KMS-11 (cell line): ENCODE results near the gene ADAMTS17.

ENCODE experiments used
- H2AFZ ChIP-seq: fragments of 200-600 bp; sonication (generic); 2 replicates; pipeline ENCODE4 v1.6.1; 2016; ENCODE audit warnings: antibody characterized with exemption, mixed run types, low read depth
- H3K27ac ChIP-seq: fragments of 200-600 bp; sonication (generic); 2 replicates; pipeline ENCODE4 v1.6.1; 2016; ENCODE audit warnings: mild to moderate bottlenecking, mixed run types
- H3K27me3 ChIP-seq: fragments of 200-600 bp; sonication (generic); 2 replicates; pipeline ENCODE4 v1.6.1; 2017; ENCODE audit warnings: mild to moderate bottlenecking, low read depth, mixed run types, moderate library complexity; ENCODE audit not compliant: insufficient read depth
- H3K36me3 ChIP-seq: fragments of 200-600 bp; sonication (generic); 2 replicates; pipeline ENCODE4 v1.6.1; 2017; ENCODE audit warnings: mild to moderate bottlenecking, mixed run types; ENCODE audit not compliant: insufficient read depth
- H3K4me1 ChIP-seq: fragments of 200-600 bp; sonication (generic); 2 replicates; pipeline ENCODE4 v1.6.1; 2016; ENCODE audit warnings: mild to moderate bottlenecking, low read depth, mixed run types; ENCODE audit not compliant: poor library complexity, severe bottlenecking
- H3K4me2 ChIP-seq: fragments of 200-600 bp; sonication (generic); 2 replicates; pipeline ENCODE4 v1.7.0; 2016; ENCODE audit warnings: mild to moderate bottlenecking, mixed run types
- H3K4me3 ChIP-seq: fragments of 200-600 bp; sonication (generic); IDR thresholded peaks from 2 replicates; pipeline ENCODE4 v1.6.1; 2017; ENCODE audit warnings: low read depth, low read length, mixed read lengths; ENCODE audit not compliant: insufficient read depth
- H3K79me2 ChIP-seq: fragments of 200-600 bp; sonication (generic); 2 replicates; pipeline ENCODE4 v1.6.1; 2016; ENCODE audit warnings: low read depth, mixed run types; ENCODE audit not compliant: insufficient read depth
- H3K9ac ChIP-seq: fragments of 200-600 bp; sonication (generic); 2 replicates; pipeline ENCODE4 v1.6.1; 2016; ENCODE audit warnings: mild to moderate bottlenecking, mixed run types
- H4K20me1 ChIP-seq: fragments of 200-600 bp; sonication (generic); 2 replicates; pipeline ENCODE4 v1.6.1; 2016; ENCODE audit warnings: mild to moderate bottlenecking, mixed run types; ENCODE audit not compliant: insufficient read depth
- CTCF ChIP-seq: fragments of 200-600 bp; sonication (generic); conservative IDR thresholded peaks from 2 replicates; pipeline ENCODE4 v1.6.1; 2017; ENCODE audit warnings: low read depth, mild to moderate bottlenecking, antibody characterized with exemption, low read length, moderate library complexity, mixed read lengths

The ADAMTS17 gene

DNA sequence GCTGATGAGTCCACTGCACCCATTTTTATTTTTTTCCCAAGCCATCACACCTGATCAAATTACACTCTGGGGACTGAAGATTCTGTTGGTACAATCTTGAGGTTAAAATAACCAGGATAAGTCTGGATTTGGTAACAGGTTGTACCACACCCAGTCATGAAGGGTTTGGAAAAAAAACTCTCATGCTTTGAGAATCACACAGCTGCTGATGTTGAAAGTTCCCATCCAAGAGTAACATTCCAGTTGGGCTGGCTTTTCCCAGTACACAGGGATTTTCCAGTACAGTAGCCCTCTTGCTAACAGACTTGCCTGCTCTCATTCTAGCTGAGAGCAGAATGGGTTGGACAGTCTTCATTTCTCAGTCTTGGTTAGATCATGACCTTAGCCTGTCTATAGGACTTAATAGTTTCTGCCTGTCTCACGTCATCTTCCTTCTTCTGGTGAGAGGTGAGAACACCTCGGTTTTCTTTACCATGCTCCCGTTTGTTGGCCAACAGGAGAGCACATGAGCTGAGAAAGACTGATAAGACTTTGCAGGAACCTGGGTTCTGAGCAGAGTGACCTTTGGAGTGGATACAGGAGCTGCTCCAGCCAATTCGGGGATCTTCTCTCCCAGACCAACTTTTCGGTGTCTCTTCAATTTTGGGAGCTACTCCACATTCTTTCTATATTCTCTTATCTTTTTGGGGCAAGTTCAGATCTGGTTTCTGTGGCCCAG is 308.5 kb downstream of the ADAMTS17 start:
- no peaks in the 10 kb centered on the region for H3K4me1 ChIP-seq
- TF ChIP-seq CTCF = no peak
- no peaks in the 10 kb centered on the region for H3K36me3 ChIP-seq
- no peak overlapping the region for H3K9ac ChIP-seq
- H3K4me2 ChIP-seq = no peak overlapping the region
- H3K27me3 ChIP-seq = no peaks in the 10 kb centered on the region
- H3K79me2 ChIP-seq = no peaks in the 10 kb centered on the region
- H2AFZ ChIP-seq = no peak overlapping the region
- H3K27ac ChIP-seq = no peak overlapping the region
- H3K4me3 ChIP-seq = no peak overlapping the region
- H4K20me1 ChIP-seq = no peaks in the 10 kb centered on the region

GRCh38 chr15:100032358-100033085 is 309.3 kb downstream of the ADAMTS17 start:
- Histone ChIP-seq H3K27ac (no peak overlapping the region), H3K79me2 (no peaks in the 10 kb centered on the region), H2AFZ (no peak overlapping the region), H3K4me2 (no peak overlapping the region), H3K4me3 (no peak overlapping the region), H3K4me1 (no peaks in the 10 kb centered on the region), H3K9ac (no peak overlapping the region), H3K36me3 (no peaks in the 10 kb centered on the region), H3K27me3 (no peaks in the 10 kb centered on the region), H4K20me1 (no peaks in the 10 kb centered on the region)
- TF ChIP-seq CTCF = no peak

DNA sequence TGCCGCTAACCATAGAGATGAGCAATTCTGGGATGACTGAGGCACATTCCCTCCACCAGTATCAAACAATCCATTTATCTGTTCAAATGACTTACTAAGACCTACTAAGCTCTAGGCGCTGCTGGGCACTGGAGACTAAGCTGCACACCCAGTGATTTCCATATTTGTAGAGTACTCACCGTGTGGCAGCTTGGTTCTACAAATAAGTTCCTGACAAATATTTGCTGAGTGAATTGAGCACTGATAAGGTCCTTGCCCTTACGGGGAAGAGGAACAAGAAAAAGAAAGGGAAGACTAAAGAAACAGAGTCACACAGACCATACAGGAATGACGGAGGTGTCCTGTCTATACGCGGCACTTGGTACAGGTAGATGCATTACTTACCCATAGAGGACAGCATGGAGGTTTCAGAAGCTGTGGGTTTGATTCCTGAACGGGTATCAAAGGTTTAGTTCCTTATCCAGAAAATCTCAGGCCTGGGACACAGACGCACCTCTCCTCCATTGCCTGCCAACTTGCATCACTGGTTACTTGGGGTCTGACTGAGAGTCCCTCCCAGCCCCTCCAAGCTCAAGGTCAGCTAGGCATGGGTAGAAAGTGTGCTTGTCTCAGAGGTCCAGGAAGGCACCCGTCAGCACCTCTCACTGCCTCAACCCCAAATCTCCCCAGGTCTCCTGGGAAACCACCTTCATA is 310.0 kb downstream of the ADAMTS17 start:
- Histone ChIP-seq H3K4me1 (no peaks in the 10 kb centered on the region), H3K79me2 (no peaks in the 10 kb centered on the region), H2AFZ (no peak overlapping the region), H3K9ac (no peak overlapping the region), H3K4me2 (no peak overlapping the region), H4K20me1 (no peaks in the 10 kb centered on the region), H3K36me3 (no peaks in the 10 kb centered on the region), H3K27ac (no peak overlapping the region), H3K27me3 (no peaks in the 10 kb centered on the region), H3K4me3 (no peak overlapping the region)
- no peak for TF ChIP-seq CTCF

DNA sequence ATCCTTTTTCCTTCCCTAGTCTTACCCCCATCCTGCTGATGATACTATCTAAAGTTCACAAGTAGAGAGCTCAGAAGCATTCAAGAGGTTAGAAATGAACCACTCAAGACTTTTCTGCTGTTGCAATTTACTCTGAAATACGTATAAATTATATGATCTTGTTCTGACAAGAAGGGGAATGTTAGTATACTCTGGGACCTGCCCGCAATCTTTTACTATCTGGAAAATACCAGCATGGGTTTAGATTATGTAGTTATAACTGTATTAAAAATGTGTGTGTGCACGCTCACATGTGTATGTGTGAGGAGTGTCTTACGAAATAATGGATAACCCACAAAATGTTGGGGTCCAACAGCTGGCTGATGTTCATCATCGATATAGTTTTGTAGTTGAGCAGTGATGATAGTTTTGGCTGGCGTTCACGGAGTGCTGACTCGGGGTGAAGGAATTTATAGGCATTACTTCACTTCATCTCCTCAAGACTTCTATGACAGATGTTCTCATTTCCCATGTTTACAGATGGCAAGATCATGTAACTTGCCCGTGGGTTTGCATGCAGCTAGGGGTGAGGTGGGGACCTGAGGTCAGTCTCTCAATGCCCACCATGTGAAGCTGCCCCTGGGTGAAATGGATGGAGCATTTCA is 311.1 kb downstream of the ADAMTS17 start:
- Histone ChIP-seq H2AFZ (no peak overlapping the region), H3K4me3 (no peak overlapping the region), H3K27ac (no peak overlapping the region), H3K4me1 (no peaks in the 10 kb centered on the region), H3K27me3 (no peaks in the 10 kb centered on the region), H3K4me2 (no peak overlapping the region), H3K79me2 (no peaks in the 10 kb centered on the region), H3K9ac (no peak overlapping the region), H3K36me3 (no peaks in the 10 kb centered on the region), H4K20me1 (no peaks in the 10 kb centered on the region)
- no peak for TF ChIP-seq CTCF
